Activated CD4-positive, alpha-beta T cell treated with anti-CD3 and anti-CD28 coated beads, Interleukin-2, amount 50 U/mL, for 48 hours (primary cell): ENCODE data around the gene SEC23A.
"Not testable (repeated sequence)": the region's sequence is repeated elsewhere in the genome, so short reads cannot be mapped to it uniquely, and the experiment has no call there.

Experiments used
- DNase-seq, 2 experiments: peaks; one replicate each; pipeline ENCODE4 v3.0.0-alpha.2; 2020

Gene SEC23A

GRCh38 chr14:39090548-39091111, 12.4 kb downstream of the SEC23A start:
- DNase-seq, result no peak

GRCh38 chr14:39087493-39087892, 15.5 kb downstream of the SEC23A start:
- no peak for DNase-seq

- DNase-seq, result no peak
These were observed 17.1 kb downstream of the SEC23A start for GRCh38 chr14:39085933-39086332.

- no peak for DNase-seq
These were observed 19.9 kb downstream of the SEC23A start for GRCh38 chr14:39083127-39083526.

- DNase-seq, result no peak
These were observed 22.1 kb downstream of the SEC23A start for GRCh38 chr14:39080886-39081285.

- DNase-seq, result no peak
These were observed 31.9 kb downstream of the SEC23A start for GRCh38 chr14:39071096-39071495.

- no peak for DNase-seq
These were observed 33.1 kb downstream of the SEC23A start for GRCh38 chr14:39069923-39070322.

- DNase-seq, result not testable (repeated sequence)
These were observed 33.7 kb downstream of the SEC23A start for GRCh38 chr14:39069169-39069805.

- no peak for DNase-seq
These were observed 42.1 kb downstream of the SEC23A start for GRCh38 chr14:39060818-39061437.

GRCh38 chr14:39055786-39056474, 47.1 kb downstream of the SEC23A start:
- no peak for DNase-seq

- DNase-seq, result not testable (repeated sequence)
These were observed 50.1 kb downstream of the SEC23A start for GRCh38 chr14:39052869-39053454.

GRCh38 chr14:39050389-39050788, 52.6 kb downstream of the SEC23A start:
- no peak for DNase-seq

GRCh38 chr14:39045889-39046288, 57.1 kb downstream of the SEC23A start:
- not testable (repeated sequence) for DNase-seq

- DNase-seq, result no peak
These were observed 59.6 kb downstream of the SEC23A start for GRCh38 chr14:39043352-39043943.

GRCh38 chr14:39040529-39040928, 62.5 kb downstream of the SEC23A start:
- no peak for DNase-seq

GRCh38 chr14:39038542-39038941, 64.5 kb downstream of the SEC23A start:
- no peak for DNase-seq

GRCh38 chr14:39036760-39037159, 66.3 kb downstream of the SEC23A start:
- no peak for DNase-seq

GRCh38 chr14:39035336-39035735, 67.7 kb downstream of the SEC23A start:
- DNase-seq, result no peak

- no peak for DNase-seq
These were observed 68.3 kb downstream of the SEC23A start for GRCh38 chr14:39034481-39035296.

- DNase-seq, result no peak
These were observed 69.7 kb downstream of the SEC23A start for GRCh38 chr14:39033371-39033770.

GRCh38 chr14:39030209-39030608, 72.8 kb downstream of the SEC23A start:
- DNase-seq, result no peak

- DNase-seq, result no peak
These were observed 73.2 kb downstream of the SEC23A start for GRCh38 chr14:39029789-39030188.
